GM20000 (cell line): ENCODE results near the gene GPC3.

Source experiments
- DNase-seq: peaks from one replicate; pipeline ENCODE4 v3.0.0; 2012; ENCODE audit warnings: low spot score
- TF ChIP-seq, protein P1 (sequence below): IDR thresholded peaks from 2 replicates; pipeline ENCODE4 v1.5.1; 2012; ENCODE audit warnings: mild to moderate bottlenecking, control low read depth; ENCODE audit errors: extremely low read depth, missing control alignments

Gene GPC3

DNA sequence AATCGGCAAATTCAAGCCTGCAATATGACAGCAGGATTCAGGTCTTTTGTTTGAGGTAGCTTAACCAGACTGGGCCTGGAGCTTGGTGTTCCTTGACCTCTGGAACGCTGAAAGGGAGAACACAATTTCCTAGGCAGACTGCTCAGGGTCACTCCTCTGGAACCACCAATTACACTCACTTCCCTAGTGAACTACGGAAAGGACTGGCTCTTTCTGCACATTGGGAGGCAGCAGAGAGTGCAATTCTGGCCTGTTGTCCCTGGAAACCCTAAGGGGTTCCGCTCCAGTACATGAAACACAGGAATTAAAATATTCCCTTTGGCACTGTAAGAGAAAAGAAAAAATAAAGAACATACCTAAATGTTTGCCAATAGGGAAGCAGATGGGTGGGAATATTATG, 58.6 kb downstream of the GPC3 start:
- DNase-seq = no peak
- TF ChIP-seq, protein P1, sequence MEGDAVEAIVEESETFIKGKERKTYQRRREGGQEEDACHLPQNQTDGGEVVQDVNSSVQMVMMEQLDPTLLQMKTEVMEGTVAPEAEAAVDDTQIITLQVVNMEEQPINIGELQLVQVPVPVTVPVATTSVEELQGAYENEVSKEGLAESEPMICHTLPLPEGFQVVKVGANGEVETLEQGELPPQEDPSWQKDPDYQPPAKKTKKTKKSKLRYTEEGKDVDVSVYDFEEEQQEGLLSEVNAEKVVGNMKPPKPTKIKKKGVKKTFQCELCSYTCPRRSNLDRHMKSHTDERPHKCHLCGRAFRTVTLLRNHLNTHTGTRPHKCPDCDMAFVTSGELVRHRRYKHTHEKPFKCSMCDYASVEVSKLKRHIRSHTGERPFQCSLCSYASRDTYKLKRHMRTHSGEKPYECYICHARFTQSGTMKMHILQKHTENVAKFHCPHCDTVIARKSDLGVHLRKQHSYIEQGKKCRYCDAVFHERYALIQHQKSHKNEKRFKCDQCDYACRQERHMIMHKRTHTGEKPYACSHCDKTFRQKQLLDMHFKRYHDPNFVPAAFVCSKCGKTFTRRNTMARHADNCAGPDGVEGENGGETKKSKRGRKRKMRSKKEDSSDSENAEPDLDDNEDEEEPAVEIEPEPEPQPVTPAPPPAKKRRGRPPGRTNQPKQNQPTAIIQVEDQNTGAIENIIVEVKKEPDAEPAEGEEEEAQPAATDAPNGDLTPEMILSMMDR = no peak

DNA sequence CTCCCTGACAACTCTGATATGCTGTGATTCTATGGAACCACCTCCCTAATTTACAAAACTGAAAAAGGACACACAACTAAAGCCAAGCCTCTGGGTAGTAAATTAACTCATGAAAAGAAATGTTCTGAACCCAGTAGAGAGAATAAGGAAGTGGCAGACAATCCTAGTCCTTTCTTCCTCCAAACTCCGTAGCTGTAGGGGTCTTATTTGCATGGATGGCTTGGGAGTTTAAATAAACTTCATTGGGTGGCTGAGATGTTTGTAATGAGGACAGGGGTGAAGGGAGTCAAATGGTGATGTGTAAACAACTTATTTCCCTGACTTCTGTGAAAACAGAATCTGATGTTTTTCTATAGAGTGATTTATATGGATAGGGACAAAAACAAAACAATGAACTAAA, 59.3 kb downstream of the GPC3 start:
- no peak for DNase-seq
- TF ChIP-seq, protein P1 = no peak

DNA sequence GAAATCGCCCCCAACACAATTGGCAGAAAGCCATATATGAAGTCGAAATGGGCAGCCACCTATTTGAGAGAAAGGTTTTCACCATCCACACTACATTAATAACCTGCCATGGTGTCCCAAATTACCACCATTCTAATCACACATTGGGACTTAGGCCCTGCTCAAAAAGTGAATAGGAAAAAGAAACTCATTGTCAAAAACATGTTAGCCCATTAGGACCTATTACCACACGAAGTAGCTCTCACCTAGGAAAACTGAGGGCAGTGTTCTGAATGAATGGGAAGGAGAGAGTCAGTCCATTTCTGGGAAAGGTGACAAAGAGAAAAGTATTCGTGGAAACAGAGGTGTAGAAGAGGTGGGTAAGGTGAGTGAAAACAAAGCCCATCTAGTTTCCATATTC, 60.8 kb downstream of the GPC3 start:
- no peak for DNase-seq
- TF ChIP-seq, protein P1 = no peak

DNA sequence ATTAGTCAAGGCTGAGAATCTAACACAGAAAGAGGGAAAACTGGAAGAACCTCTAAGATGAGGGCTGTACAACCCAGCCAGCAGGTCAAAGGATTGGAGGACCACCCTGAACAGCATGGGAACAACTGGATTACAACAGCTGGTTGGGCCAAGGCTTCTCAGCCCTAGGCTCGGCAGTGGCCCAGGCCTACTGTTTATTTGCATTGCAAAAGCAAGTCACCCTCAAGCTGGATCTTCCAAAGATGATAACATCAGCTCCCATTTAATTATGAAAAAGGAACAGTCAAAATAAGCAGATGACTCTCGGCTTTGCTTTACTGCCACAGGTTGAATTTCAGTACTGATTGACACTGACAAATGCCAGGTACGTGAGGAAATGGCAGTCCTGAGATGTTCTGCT, 61.8 kb downstream of the GPC3 start:
- no peak for DNase-seq

DNA sequence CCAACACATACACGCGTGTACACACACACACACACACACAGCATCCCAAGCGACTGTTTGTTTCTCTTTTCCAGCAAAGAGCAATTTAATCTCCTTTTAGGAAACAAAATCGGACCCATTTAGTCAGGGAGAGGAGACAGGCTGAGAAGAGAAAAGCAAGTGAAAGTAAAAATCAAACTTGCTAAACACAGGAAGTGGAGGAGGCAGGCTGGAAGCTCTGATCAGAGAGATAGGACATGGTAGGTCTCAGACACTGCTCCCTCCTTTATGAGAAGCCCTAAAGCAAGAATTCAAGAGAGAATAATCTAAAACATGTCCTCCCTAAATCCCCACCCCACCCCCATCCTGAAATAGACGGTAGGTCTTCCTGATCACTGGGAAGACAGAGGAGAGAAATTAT, 62.3 kb downstream of the GPC3 start:
- TF ChIP-seq, protein P1 = no peak
- DNase-seq = peak; percentile 7

More for the DNA sequence above, 61.8 kb downstream of the GPC3 start:
- TF ChIP-seq, protein P1 = no peak

DNA sequence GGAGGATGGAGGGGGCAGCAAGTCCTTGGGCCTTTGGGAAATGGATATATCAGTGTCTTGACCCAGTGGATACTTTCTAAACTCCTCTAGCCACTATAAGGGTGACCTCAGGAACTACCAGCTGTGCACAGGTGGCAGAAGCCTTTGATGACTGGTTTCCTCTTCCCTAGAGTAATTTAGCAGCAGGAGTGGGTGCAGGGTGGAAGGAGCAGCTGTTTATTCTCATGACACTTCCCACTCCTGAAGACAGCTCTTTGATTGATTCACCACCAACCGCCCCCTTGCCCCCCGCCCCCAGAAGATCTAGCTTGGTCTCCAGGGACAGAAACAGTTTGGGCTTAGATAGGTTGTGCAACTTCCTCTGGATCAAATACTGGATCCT, 63.0 kb downstream of the GPC3 start:
- TF ChIP-seq, protein P1 = no peak
- DNase-seq = no peak

DNA sequence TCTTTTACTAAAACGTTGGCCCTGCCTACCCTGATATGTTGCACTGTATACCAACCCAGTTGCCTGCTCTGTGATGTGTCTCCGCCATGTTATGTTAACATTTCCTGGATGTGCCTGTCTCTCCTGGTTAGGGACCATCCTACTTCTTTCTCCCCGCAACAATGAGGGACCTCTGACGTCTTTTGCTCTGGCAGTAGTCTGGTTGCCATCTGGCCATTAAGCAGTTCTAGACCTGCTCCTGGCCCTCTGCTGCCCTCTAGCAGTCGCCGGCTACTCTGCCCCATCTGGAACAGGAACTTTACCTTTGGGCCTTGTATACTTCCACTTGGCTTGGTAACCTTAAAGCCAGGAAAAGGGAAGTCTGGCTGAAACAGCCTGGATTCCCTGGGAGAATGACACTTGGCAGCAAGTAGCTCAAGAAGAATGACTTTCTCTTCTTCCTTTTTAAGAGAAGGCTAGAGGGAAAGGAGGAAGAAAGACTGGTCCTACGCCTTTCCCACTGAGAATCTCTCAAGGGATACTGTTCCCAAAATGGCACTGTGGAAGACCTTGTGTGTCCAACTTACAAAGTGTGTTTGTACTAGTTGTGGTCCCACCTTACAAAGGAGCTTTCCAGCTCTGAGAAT, 63.5 kb downstream of the GPC3 start:
- TF ChIP-seq, protein P1 = peak; percentile 56
- DNase-seq = peak; percentile 11
